PC-9 (cell line): ENCODE measurements around the gene NOP56. TPM values are rescaled to one million over a fixed set of nuclear protein-coding genes. Genes with fewer than 3 reads are reported as not detected.

Experiments used
- BruUV-seq: library from RNA; stranded (reverse); fragments of 400-500 nt; replicated peaks from 2 replicates; lab custom pipeline; 2021; lab: Mats Ljungman, UMichigan
- CTCF ChIA-PET: fragments of 300-600 bp; sonication (Branson Sonifier 250); formaldehyde crosslinking; loops from one replicate; lab custom pipeline; 2022; ENCODE audit warnings: antibody characterized with exemption; lab: Charles Lee
- POLR2A ChIA-PET: fragments of 300-600 bp; sonication (Branson Sonifier 250); formaldehyde crosslinking; loops from one replicate; lab custom pipeline; 2022; ENCODE audit warnings: antibody characterized with exemption; ENCODE audit not compliant: unreplicated experiment; lab: Charles Lee
- DNase-seq, 2 experiments: peaks; one replicate each; pipeline versions ENCODE4 v3.0.0 to v3.0.0-alpha.2; 2015 to 2022; ENCODE audit warnings: mixed read lengths in 1 of 2
- H2AFZ ChIP-seq: fragments of 200-600 bp; sonication (generic); 2 replicates; pipeline ENCODE4 v1.8.1; 2017; ENCODE audit warnings: antibody characterized with exemption
- H3F3A ChIP-seq: fragments of 200-600 bp; sonication (generic); 2 replicates; pipeline ENCODE4 v1.8.1; 2017; ENCODE audit warnings: antibody characterized with exemption, mild to moderate bottlenecking, low read depth; ENCODE audit not compliant: insufficient read depth
- H3K27ac ChIP-seq: fragments of 200-600 bp; sonication (generic); 2 replicates; pipeline ENCODE4 v1.6.1; 2016; ENCODE audit warnings: mixed run types
- H3K27me3 ChIP-seq: fragments of 200-600 bp; sonication (generic); 2 replicates; pipeline ENCODE4 v1.6.1; 2016; ENCODE audit warnings: low read depth, mixed run types; ENCODE audit not compliant: insufficient read depth
- H3K36me3 ChIP-seq: fragments of 200-600 bp; sonication (generic); 2 replicates; pipeline ENCODE4 v1.6.1; 2016; ENCODE audit warnings: low read depth, mixed run types
- H3K4me1 ChIP-seq: fragments of 200-600 bp; sonication (generic); replicated peaks from 2 replicates; pipeline ENCODE4 v1.6.1; 2016; ENCODE audit warnings: mixed run types; ENCODE audit not compliant: insufficient read depth
- H3K4me2 ChIP-seq: fragments of 200-600 bp; sonication (generic); 2 replicates; pipeline ENCODE4 v1.6.1; 2017; ENCODE audit warnings: mixed run types
- H3K4me3 ChIP-seq: fragments of 200-600 bp; sonication (generic); 2 replicates; pipeline ENCODE4 v1.6.1; 2016; ENCODE audit warnings: mixed run types
- H3K79me2 ChIP-seq: fragments of 200-600 bp; sonication (generic); 2 replicates; pipeline ENCODE4 v1.6.1; 2017; ENCODE audit warnings: low read depth, mixed run types
- H3K9me2 ChIP-seq: fragments of 200-600 bp; sonication (generic); 2 replicates; pipeline ENCODE4 v1.8.1; 2017; ENCODE audit warnings: mild to moderate bottlenecking; ENCODE audit not compliant: insufficient read depth
- H3K9me3 ChIP-seq: fragments of 200-600 bp; sonication (generic); 2 replicates; pipeline ENCODE4 v1.8.1; 2016; ENCODE audit warnings: low read depth; ENCODE audit not compliant: insufficient read depth
- H4K20me1 ChIP-seq: fragments of 200-600 bp; sonication (generic); 2 replicates; pipeline ENCODE4 v1.8.1; 2017; ENCODE audit not compliant: insufficient read depth
- EZH2 ChIP-seq: fragments of 200-600 bp; sonication (generic); IDR thresholded peaks from 2 replicates; pipeline ENCODE4 v1.8.0; 2017; ENCODE audit warnings: antibody characterized with exemption, low read depth
- intact Hi-C: fragments of 100-400 bp; cut with micrococcal nuclease; formaldehyde crosslinking; loops from one replicate; pipeline ENCODE4 v1.10.0; 2022; ENCODE audit not compliant: unreplicated experiment
- total RNA-seq: library from RNA; stranded (reverse); gene quantifications from 2 replicates; pipeline ENCODE4 v1.2.3, GENCODE V29; 2021
- TF ChIP-seq, protein P1 (sequence below): fragments of 200-600 bp; sonication (generic); conservative IDR thresholded peaks from 2 replicates; pipeline ENCODE4 v1.6.1; 2017; ENCODE audit warnings: mixed run types, antibody characterized with exemption, mild to moderate bottlenecking, moderate library complexity

The NOP56 gene
- total RNA-seq, 1 experiment from 2014 or later = 210 TPM

GRCh38 chr20:2696646-2697045 is 44.2 kb downstream of the NOP56 start:
- POLR2A ChIA-PET = interaction anchor here (0.7 kb wide), 1 partner anchor 1122 kb away, joined by 4 read pairs; no protein-coding TSS in a partner anchor
- no peaks in the 10 kb centered on the region for H3K4me1 ChIP-seq

GRCh38 chr20:2697768-2698167 is 45.3 kb downstream of the NOP56 start:
- Histone ChIP-seq H3K4me1 (no peaks in the 10 kb centered on the region), H3K4me3 (no peak overlapping the region), H3K9me2 (no peaks in the 10 kb centered on the region), H3F3A (no peaks in the 10 kb centered on the region), H3K27me3 (peaks cover 84% of the 10 kb centered on the region), H3K79me2 (no peaks in the 10 kb centered on the region), H3K9me3 (no peaks in the 10 kb centered on the region), H3K27ac (no peak overlapping the region), H4K20me1 (no peaks in the 10 kb centered on the region), H3K4me2 (no peak overlapping the region), H2AFZ (no peak overlapping the region), H3K36me3 (no peaks in the 10 kb centered on the region)
- ChIA-PET POLR2A (no interaction called here), CTCF (interaction anchor here (0.6 kb wide), 1 partner anchor 263 kb away, joined by 3 read pairs; no protein-coding TSS in a partner anchor)
- BruUV-seq = no TSS peak
- intact Hi-C loops = loop anchor here (10.0 kb wide), 1 partner anchor 617 kb away; no protein-coding TSS in a partner anchor
- TF ChIP-seq EZH2 = no peak
- TF ChIP-seq, protein P1, sequence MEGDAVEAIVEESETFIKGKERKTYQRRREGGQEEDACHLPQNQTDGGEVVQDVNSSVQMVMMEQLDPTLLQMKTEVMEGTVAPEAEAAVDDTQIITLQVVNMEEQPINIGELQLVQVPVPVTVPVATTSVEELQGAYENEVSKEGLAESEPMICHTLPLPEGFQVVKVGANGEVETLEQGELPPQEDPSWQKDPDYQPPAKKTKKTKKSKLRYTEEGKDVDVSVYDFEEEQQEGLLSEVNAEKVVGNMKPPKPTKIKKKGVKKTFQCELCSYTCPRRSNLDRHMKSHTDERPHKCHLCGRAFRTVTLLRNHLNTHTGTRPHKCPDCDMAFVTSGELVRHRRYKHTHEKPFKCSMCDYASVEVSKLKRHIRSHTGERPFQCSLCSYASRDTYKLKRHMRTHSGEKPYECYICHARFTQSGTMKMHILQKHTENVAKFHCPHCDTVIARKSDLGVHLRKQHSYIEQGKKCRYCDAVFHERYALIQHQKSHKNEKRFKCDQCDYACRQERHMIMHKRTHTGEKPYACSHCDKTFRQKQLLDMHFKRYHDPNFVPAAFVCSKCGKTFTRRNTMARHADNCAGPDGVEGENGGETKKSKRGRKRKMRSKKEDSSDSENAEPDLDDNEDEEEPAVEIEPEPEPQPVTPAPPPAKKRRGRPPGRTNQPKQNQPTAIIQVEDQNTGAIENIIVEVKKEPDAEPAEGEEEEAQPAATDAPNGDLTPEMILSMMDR = no peak
- no peak for DNase-seq

More at GRCh38 chr20:2696646-2697045, 44.2 kb downstream of the NOP56 start:
- Histone ChIP-seq H3K9me3 (no peaks in the 10 kb centered on the region), H3K36me3 (no peaks in the 10 kb centered on the region), H2AFZ (no peak overlapping the region), H4K20me1 (no peaks in the 10 kb centered on the region), H3K27ac (no peak overlapping the region), H3K79me2 (no peaks in the 10 kb centered on the region), H3K4me2 (no peak overlapping the region), H3K27me3 (peaks cover 80% of the 10 kb centered on the region), H3F3A (no peaks in the 10 kb centered on the region), H3K9me2 (no peaks in the 10 kb centered on the region), H3K4me3 (no peak overlapping the region)
- TF ChIP-seq, protein P1 = no peak
- TF ChIP-seq EZH2 = no peak
- no TSS peak for BruUV-seq
- no peak for DNase-seq
- intact Hi-C loops = loop anchor here (10.0 kb wide), 1 partner anchor 618 kb away; no protein-coding TSS in a partner anchor
- CTCF ChIA-PET = no interaction called here

DNA sequence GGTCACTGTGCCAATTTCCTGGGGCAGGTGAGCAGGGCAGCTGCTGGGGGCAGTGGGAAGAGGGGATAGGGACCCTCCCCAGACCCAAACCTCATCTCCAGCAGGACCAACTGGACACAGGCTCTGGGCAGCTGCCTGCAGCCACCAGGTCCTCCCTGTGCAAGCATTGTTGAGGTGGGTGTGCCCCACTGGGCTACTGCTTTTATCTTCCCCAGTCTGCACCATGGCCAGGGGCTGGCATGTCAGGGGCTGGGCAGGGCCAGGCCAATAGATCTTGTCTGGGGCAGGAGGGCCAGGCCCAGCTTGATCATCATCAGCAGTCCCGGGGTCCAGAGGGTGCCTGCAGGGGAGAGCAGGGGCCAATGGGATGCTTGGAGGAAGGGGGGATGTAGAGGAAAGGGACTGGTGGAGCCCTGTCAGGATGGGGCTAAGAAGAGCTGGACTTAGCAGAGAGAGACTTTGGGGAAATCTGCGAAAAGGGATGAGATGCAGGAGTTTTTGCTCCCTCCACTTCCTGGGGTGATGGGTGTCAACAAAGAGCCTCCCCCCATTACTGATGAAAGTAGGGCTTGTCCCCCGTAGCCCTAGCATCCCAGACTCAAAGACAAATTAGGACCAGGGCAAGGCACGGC is 45.9 kb downstream of the NOP56 start:
- Histone ChIP-seq H3F3A (no peaks in the 10 kb centered on the region), H3K27ac (no peak overlapping the region), H3K9me2 (no peaks in the 10 kb centered on the region), H3K4me1 (no peaks in the 10 kb centered on the region), H3K27me3 (peaks cover 89% of the 10 kb centered on the region), H4K20me1 (no peaks in the 10 kb centered on the region), H2AFZ (no peak overlapping the region), H3K9me3 (no peaks in the 10 kb centered on the region), H3K4me3 (no peak overlapping the region), H3K4me2 (no peak overlapping the region), H3K36me3 (no peaks in the 10 kb centered on the region), H3K79me2 (no peaks in the 10 kb centered on the region)
- ChIA-PET CTCF (no interaction called here), POLR2A (no interaction called here)
- no peak for DNase-seq
- BruUV-seq = no TSS peak
- intact Hi-C loops = loop anchor here (10.0 kb wide), 1 partner anchor 616 kb away; no protein-coding TSS in a partner anchor
- no peak for TF ChIP-seq EZH2
- TF ChIP-seq, protein P1 = no peak
